K562 (cell line): ENCODE measurements around the gene PHF1. TPM values are rescaled to one million over a fixed set of nuclear protein-coding genes. Genes with fewer than 3 reads are reported as not detected.

Experiments used
- BRF1 ChIP-seq: IDR thresholded peaks from 3 replicates; pipeline ENCODE4 v1.6.1; 2011; ENCODE audit warnings: borderline replicate concordance, mild to moderate bottlenecking; ENCODE audit not compliant: insufficient read length; ENCODE audit errors: extremely low read depth
- DIDO1 ChIP-seq: fragments of 450-650 bp; IDR thresholded peaks from 2 replicates; pipeline ENCODE4 v1.6.1; 2016; ENCODE audit warnings: low read depth, missing biosample characterization, missing genetic modification characterization
- EZH2 ChIP-seq: IDR thresholded peaks from 2 replicates; pipeline ENCODE4 v1.6.1; 2012; ENCODE audit warnings: low read depth, mild to moderate bottlenecking, inconsistent platforms, low read length, borderline replicate concordance
- MCM2 ChIP-seq: fragments of 450-650 bp; IDR thresholded peaks from 2 replicates; pipeline ENCODE4 v1.6.1; 2017; ENCODE audit warnings: low read depth, mild to moderate bottlenecking
- MED1 ChIP-seq: sonication (generic); formaldehyde crosslinking; IDR thresholded peaks from 2 replicates; pipeline ENCODE4 v1.8.1; 2023; ENCODE audit warnings: missing genetic modification reagents, borderline replicate concordance
- PML ChIP-seq: IDR thresholded peaks from 2 replicates; pipeline ENCODE4 v1.6.1; 2012; ENCODE audit warnings: low read length, inconsistent platforms
- POLR2A ChIP-seq: fragments of 450-650 bp; conservative IDR thresholded peaks from 2 replicates; pipeline ENCODE4 v1.6.1; 2016
- TCF15 ChIP-seq: fragments of 250-450 bp; sonication (Bioruptor Pico); IDR thresholded peaks from 2 replicates; pipeline ENCODE4 v1.8.0; 2022; ENCODE audit warnings: moderate library complexity, mild to moderate bottlenecking, inconsistent platforms
- ZBTB11 ChIP-seq, 3 experiments: fragments of 200-800 bp in 1 of 3; fragments of 250-450 bp in 1 of 3; fragments of 450-650 bp in 1 of 3; sonication (Bioruptor Pico) in 1 of 3; sonication (Bioruptor generic) in 1 of 3; formaldehyde crosslinking in 1 of 3; IDR thresholded peaks; 2 replicates each; pipeline versions ENCODE4 v1.6.1 to v1.8.0; 2016 to 2022; ENCODE audit warnings: mild to moderate bottlenecking in 2 of 3, missing genetic modification characterization in 2 of 3, missing compliant biosample characterization in 1 of 3, moderate library complexity in 1 of 3
- ZKSCAN8 ChIP-seq: fragments of 200-800 bp; sonication (Bioruptor generic); IDR thresholded peaks from 2 replicates; pipeline ENCODE4 v1.6.1; 2016; ENCODE audit warnings: missing genetic modification characterization, missing compliant biosample characterization
- ZNF121 ChIP-seq: sonication (generic); formaldehyde crosslinking; conservative IDR thresholded peaks from 2 replicates; pipeline ENCODE4 v1.8.0; 2022; ENCODE audit warnings: missing genetic modification reagents
- ZNF174 ChIP-seq: fragments of 250-450 bp; sonication (Bioruptor Pico); IDR thresholded peaks from 2 replicates; pipeline ENCODE4 v1.4.0; 2020; ENCODE audit warnings: mild to moderate bottlenecking
- ZNF280B ChIP-seq: fragments of 250-450 bp; sonication (Bioruptor Pico); IDR thresholded peaks from 2 replicates; pipeline ENCODE4 v1.5.1; 2021; ENCODE audit warnings: mild to moderate bottlenecking
- ZNF586 ChIP-seq: fragments of 450-650 bp; formaldehyde crosslinking; conservative IDR thresholded peaks from 2 replicates; pipeline ENCODE4 v1.4.0; 2020; ENCODE audit warnings: mild to moderate bottlenecking, moderate library complexity
- ZNF668 ChIP-seq: fragments of 250-450 bp; sonication (Bioruptor Pico); IDR thresholded peaks from 2 replicates; pipeline ENCODE4 v1.8.0; 2022; ENCODE audit warnings: mild to moderate bottlenecking, inconsistent platforms
- ZNF717 ChIP-seq: fragments of 250-450 bp; sonication (Bioruptor Pico); IDR thresholded peaks from 2 replicates; pipeline ENCODE4 v1.5.0; 2021
- ZNF766 ChIP-seq: fragments of 200-800 bp; sonication (Bioruptor generic); conservative IDR thresholded peaks from 2 replicates; pipeline ENCODE4 v1.6.1; 2016; ENCODE audit warnings: missing genetic modification characterization, missing compliant biosample characterization
- polyA plus RNA-seq, 8 experiments: library from polyadenylated mRNA; depleted of rRNA in 4 of 8; stranded (reverse) in 5 of 8; unstranded in 3 of 8; fragments of >200 nt; fragmentation: Nextera tagmentation in 2 of 8; fragmentation: Illumina TruSeq in 1 of 8; extraction: Ambion mirVana in 2 of 8; extraction: Trizol in 1 of 8; gene quantifications; 2 replicates each; pipeline versions ENCODE4 v1.2.1 to v1.2.3, GENCODE V29; 2011 to 2014; ENCODE audit warnings: inconsistent platforms in 1 of 8, missing spikeins in 1 of 8
- total RNA-seq, 7 experiments: library from RNA; depleted of rRNA in 6 of 7; stranded (reverse); fragments of >200 nt in 6 of 7; fragmentation: Illumina TruSeq in 2 of 7; extraction: Trizol in 2 of 7; gene quantifications; 2 replicates each; pipeline versions ENCODE4 v1.2.1 to v1.2.3, GENCODE V29; 2011 to 2021; ENCODE audit warnings: low replicate concordance in 1 of 7
- TF ChIP-seq, protein P1 (sequence below): fragments of 250-450 bp; sonication (Bioruptor Pico); IDR thresholded peaks from 2 replicates; pipeline ENCODE4 v1.4.0; 2020; ENCODE audit warnings: mild to moderate bottlenecking, moderate library complexity
- TF ChIP-seq, protein P2 (sequence below): IDR thresholded peaks from 2 replicates; pipeline ENCODE4 v1.6.1; 2011; ENCODE audit not compliant: insufficient read length; ENCODE audit errors: extremely low read depth

The PHF1 gene
- total and polyA plus RNA-seq, 9 of the 15 experiments (the other 6 are each of a cell fraction or from before 2014, with no cell fraction given) = 3.7 to 64.2 (median 33.7) TPM

- TF ChIP-seq, protein P1, sequence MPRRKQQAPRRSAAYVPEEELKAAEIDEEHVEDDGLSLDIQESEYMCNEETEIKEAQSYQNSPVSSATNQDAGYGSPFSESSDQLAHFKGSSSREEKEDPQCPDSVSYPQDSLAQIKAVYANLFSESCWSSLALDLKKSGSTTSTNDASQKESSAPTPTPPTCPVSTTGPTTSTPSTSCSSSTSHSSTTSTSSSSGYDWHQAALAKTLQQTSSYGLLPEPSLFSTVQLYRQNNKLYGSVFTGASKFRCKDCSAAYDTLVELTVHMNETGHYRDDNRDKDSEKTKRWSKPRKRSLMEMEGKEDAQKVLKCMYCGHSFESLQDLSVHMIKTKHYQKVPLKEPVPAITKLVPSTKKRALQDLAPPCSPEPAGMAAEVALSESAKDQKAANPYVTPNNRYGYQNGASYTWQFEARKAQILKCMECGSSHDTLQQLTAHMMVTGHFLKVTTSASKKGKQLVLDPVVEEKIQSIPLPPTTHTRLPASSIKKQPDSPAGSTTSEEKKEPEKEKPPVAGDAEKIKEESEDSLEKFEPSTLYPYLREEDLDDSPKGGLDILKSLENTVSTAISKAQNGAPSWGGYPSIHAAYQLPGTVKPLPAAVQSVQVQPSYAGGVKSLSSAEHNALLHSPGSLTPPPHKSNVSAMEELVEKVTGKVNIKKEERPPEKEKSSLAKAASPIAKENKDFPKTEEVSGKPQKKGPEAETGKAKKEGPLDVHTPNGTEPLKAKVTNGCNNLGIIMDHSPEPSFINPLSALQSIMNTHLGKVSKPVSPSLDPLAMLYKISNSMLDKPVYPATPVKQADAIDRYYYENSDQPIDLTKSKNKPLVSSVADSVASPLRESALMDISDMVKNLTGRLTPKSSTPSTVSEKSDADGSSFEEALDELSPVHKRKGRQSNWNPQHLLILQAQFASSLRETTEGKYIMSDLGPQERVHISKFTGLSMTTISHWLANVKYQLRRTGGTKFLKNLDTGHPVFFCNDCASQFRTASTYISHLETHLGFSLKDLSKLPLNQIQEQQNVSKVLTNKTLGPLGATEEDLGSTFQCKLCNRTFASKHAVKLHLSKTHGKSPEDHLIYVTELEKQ (CRISPR knock-in tag) = no peak
- TF ChIP-seq ZNF586 (CRISPR knock-in tag) (no peak), EZH2 (no peak), ZNF174 (CRISPR knock-in tag) (no peak), TCF15 (CRISPR knock-in tag) (no peak), MCM2 (no peak), ZNF280B (CRISPR knock-in tag) (no peak), ZKSCAN8 (no peak), ZNF766 (no peak), PML (peak; percentile 80), POLR2A (peak; percentile 90), ZNF717 (peak; percentile 75; the same call in 1 of the 2 replicates), ZBTB11 (CRISPR knock-in tag; IDR thresholded peaks at IDR 0.05) (peak in 2 of 3 experiments; percentile 54 to 95; a peak in 2 of 6 replicates), ZNF668 (CRISPR knock-in tag) (no peak), MED1 (CRISPR knock-in tag) (no peak), ZNF121 (CRISPR knock-in tag) (no peak), DIDO1 (tag) (no peak), BRF1 (no peak)
- TF ChIP-seq, protein P2, sequence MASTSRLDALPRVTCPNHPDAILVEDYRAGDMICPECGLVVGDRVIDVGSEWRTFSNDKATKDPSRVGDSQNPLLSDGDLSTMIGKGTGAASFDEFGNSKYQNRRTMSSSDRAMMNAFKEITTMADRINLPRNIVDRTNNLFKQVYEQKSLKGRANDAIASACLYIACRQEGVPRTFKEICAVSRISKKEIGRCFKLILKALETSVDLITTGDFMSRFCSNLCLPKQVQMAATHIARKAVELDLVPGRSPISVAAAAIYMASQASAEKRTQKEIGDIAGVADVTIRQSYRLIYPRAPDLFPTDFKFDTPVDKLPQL = no peak
Measured at GRCh38 chr6:33410050-33410710, 634 bp upstream of the PHF1 start (continued).
